Glutamatergic neuron (in vitro differentiated cells): ENCODE results near the gene ANKRD33B. TPM values are rescaled to one million over a fixed set of nuclear protein-coding genes. Genes with fewer than 3 reads are reported as not detected.
A peak's percentile ranks its signal among the peaks of the same experiment; 100 is the strongest.

Source experiments
- DNase-seq: peaks from one replicate; pipeline ENCODE4 v3.0.0; 2022
- H3K27ac Mint-ChIP-seq: one replicate; pipeline ENCODE4 v1.8.0; 2020; ENCODE audit warnings: mild to moderate bottlenecking, mixed read lengths, inconsistent platforms; ENCODE audit not compliant: unreplicated experiment
- H3K27me3 Mint-ChIP-seq: one replicate; pipeline ENCODE4 v1.8.0; 2020; ENCODE audit warnings: mild to moderate bottlenecking, moderate library complexity, mixed read lengths, inconsistent platforms; ENCODE audit not compliant: unreplicated experiment
- H3K36me3 Mint-ChIP-seq: one replicate; pipeline ENCODE4 v1.8.0; 2020; ENCODE audit warnings: mild to moderate bottlenecking, mixed read lengths, inconsistent platforms; ENCODE audit not compliant: unreplicated experiment
- H3K4me1 Mint-ChIP-seq: one replicate; pipeline ENCODE4 v1.8.0; 2020; ENCODE audit warnings: mild to moderate bottlenecking, low read depth, mixed read lengths, inconsistent platforms; ENCODE audit not compliant: unreplicated experiment
- H3K4me3 Mint-ChIP-seq: one replicate; pipeline ENCODE4 v1.8.0; 2020; ENCODE audit warnings: mild to moderate bottlenecking, mixed read lengths, inconsistent platforms; ENCODE audit not compliant: unreplicated experiment
- H3K9me3 Mint-ChIP-seq: one replicate; pipeline ENCODE4 v1.8.0; 2020; ENCODE audit warnings: mild to moderate bottlenecking, moderate library complexity, mixed read lengths, inconsistent platforms; ENCODE audit not compliant: unreplicated experiment
- CTCF ChIP-seq: fragments of 200-600 bp; sonication (generic); IDR thresholded peaks from one replicate; pipeline ENCODE4 v1.5.0; 2021; ENCODE audit not compliant: partially characterized antibody, unreplicated experiment
- total RNA-seq: library from RNA; stranded (reverse); fragmentation: NEBNext Ultra II Directional; extraction: Animal tissue kit (Norgen Biotek cat#: 25700); gene quantifications from one replicate; pipeline ENCODE4 v1.2.1, GENCODE V29; 2021; ENCODE audit not compliant: unreplicated experiment

ANKRD33B gene
- total RNA-seq, 1 donor from 2014 or later, result 14.5 TPM

DNA sequence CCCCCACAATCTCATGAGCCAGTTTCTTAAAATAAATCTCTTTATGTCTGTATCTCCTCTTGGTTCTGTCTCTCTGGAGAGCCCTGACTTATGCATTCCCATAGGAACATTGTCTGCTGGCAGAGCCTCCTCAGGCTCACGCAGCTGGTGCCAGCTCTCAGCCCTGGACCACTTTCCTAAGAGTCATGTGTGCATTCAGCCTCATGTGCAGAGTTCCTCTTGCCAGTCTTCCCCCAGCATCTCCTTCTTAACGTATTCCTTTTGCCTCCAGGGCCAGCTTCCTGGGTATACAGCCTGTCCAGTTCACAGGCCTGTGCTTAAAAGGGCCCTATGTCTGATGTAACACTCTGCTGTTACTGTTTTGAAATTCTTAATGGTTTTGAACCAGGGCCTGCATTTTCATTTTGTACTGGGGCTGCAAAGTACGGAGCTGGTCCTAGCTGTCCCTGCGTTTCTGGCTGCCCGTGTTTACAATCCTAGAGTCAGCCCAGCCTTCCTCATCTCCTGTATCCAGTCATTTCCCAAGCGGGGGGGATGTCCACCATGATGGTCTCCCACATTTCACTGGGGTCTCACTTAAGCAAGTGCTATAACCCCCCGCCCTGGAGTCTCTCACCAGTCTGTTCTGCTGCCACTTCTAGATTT is 18.1 kb downstream of the ANKRD33B start:
- peak overlapping the region; percentile 33 for H3K27ac Mint-ChIP-seq
- DNase-seq, result no peak
- H3K4me1 Mint-ChIP-seq, result peaks cover 35% of the 10 kb centered on the region
- H3K36me3 Mint-ChIP-seq, result peaks cover 4% of the 10 kb centered on the region
- peaks cover 4% of the 10 kb centered on the region for H3K27me3 Mint-ChIP-seq
- no peak overlapping the region for H3K4me3 Mint-ChIP-seq
- no peak for TF ChIP-seq CTCF
- peaks cover 5% of the 10 kb centered on the region for H3K9me3 Mint-ChIP-seq

- Mint-ChIP-seq H3K4me3 (no peak overlapping the region), H3K27me3 (peaks cover 4% of the 10 kb centered on the region), H3K27ac (peak overlapping the region; percentile 78), H3K9me3 (peaks cover 5% of the 10 kb centered on the region), H3K36me3 (peaks cover 4% of the 10 kb centered on the region), H3K4me1 (peaks cover 34% of the 10 kb centered on the region)
- no peak for TF ChIP-seq CTCF
- no peak for DNase-seq
These were observed 18.6 kb downstream of the ANKRD33B start for GRCh38 chr5:10582512-10582897.

DNA sequence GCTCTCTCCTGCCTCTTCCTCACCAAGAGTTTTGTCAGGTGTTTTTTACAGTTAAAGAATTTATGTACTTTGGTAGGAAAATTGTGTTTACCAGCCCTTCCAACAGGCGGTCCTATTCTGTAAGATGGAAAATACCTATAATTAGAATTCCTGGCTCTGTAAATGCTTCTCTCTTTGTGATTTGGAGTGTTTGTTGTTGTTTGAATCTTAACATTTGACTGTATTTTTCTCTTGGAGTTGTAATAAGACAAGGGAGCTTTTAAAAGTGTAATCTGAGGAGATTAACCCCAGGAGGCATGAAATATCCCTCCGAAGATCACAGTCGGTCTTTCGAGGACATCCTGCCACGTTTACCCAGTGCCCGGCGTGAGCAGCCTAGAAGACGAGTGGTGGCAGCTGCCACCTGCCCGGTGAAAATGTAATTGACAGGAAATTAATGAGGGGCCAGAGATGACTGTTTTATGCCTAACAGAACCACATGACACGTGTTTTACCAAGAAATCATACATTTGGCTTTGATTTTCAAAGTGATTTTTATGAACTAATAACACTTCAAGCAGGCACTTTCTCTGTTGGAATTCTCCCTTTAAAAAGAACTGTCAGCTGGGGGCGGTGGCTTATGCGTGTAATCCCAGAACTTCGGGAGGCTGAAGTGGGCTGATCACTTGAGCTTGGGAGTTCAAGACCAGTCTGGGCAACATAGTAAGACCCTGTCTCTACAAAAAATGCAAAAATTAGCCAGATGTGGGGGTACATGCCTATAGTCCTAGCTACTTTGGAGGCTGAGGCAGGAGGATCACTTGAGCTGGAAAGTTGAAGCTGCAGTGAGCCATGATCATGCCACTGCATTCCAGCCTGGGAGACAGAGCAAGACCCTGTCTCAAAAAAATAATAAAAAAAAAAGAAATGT is 20.0 kb downstream of the ANKRD33B start:
- H3K9me3 Mint-ChIP-seq, result peaks cover 8% of the 10 kb centered on the region
- no peak for DNase-seq
- no peak overlapping the region for H3K4me3 Mint-ChIP-seq
- H3K27ac Mint-ChIP-seq, result no peak overlapping the region
- peaks cover 46% of the 10 kb centered on the region for H3K4me1 Mint-ChIP-seq
- H3K27me3 Mint-ChIP-seq, result peaks cover 4% of the 10 kb centered on the region
- H3K36me3 Mint-ChIP-seq, result peaks cover 4% of the 10 kb centered on the region
- no peak for TF ChIP-seq CTCF

- Mint-ChIP-seq H3K4me1 (peaks cover 56% of the 10 kb centered on the region), H3K27me3 (peaks cover 4% of the 10 kb centered on the region), H3K9me3 (peaks cover 7% of the 10 kb centered on the region), H3K4me3 (no peak overlapping the region), H3K27ac (peak overlapping the region; percentile 53), H3K36me3 (peaks cover 4% of the 10 kb centered on the region)
- TF ChIP-seq CTCF, result no peak
- no peak for DNase-seq
These were observed 21.0 kb downstream of the ANKRD33B start for GRCh38 chr5:10584714-10585517.
